ENCODE measurements around the gene GRPEL1. TPM values are rescaled to one million over a fixed set of nuclear protein-coding genes. Genes with fewer than 3 reads are reported as not detected.

GRPEL1 gene
- total and polyA plus RNA-seq, 2 of the 4 experiments (the other 2 are of a cell fraction) = 33.0 to 33.9 TPM

- Histone ChIP-seq H3K4me2 (ENCODE audit: low read depth, low read length) (no peak overlapping the region), H3K4me1 (ENCODE audit: control insufficient read depth, insufficient read depth, low read length) (peaks cover 6% of the 10 kb centered on the region; the same call in 1 of the 2 replicates), H3K14ac (replicated peaks; ENCODE audit: low read depth, low read length) (no peak overlapping the region), H3K9me3 (ENCODE audit: control insufficient read depth, insufficient read depth, low read length) (no peaks in the 10 kb centered on the region; the same call in 1 of the 2 replicates), H4K20me1 (ENCODE audit: insufficient read depth, low read length) (peaks cover 4% of the 10 kb centered on the region; the same call in 1 of the 2 replicates), H3K9ac (ENCODE audit: low read depth, low read length) (no peak overlapping the region), H2BK20ac (ENCODE audit: low read depth, low read length) (no peak overlapping the region), H2AFZ (replicated peaks; ENCODE audit: low read length, poor library complexity) (no peak overlapping the region), H3K56ac (ENCODE audit: extremely low read depth, insufficient read depth, low read length) (no peak overlapping the region), H3K27me3 (ENCODE audit: control insufficient read depth, insufficient read depth, low read length) (peaks cover 16% of the 10 kb centered on the region; the same call in 1 of the 2 replicates), H3K23ac (ENCODE audit: low read depth, low read length) (no peak overlapping the region), H3K36me3 (ENCODE audit: control insufficient read depth, insufficient read depth, low read length) (no peaks in the 10 kb centered on the region), H4K91ac (ENCODE audit: insufficient read depth, low read depth, low read length) (no peak overlapping the region), H3K27ac (ENCODE audit: insufficient read depth, low read length) (no peak overlapping the region), H3K4ac (ENCODE audit: low read depth, low read length) (no peak overlapping the region), H4K8ac (ENCODE audit: low read depth in 2 of 2, low read length in 2 of 2) (no peak overlapping the region), H2AK9ac (replicated peaks; ENCODE audit: low read depth, low read length, poor library complexity) (no peak overlapping the region), H2AK5ac (ENCODE audit: low read depth, low read length) (no peak overlapping the region), H4K5ac (ENCODE audit: low read depth, low read length) (no peak overlapping the region), H3K18ac (ENCODE audit: low read depth, low read length) (no peak overlapping the region), H2BK5ac (ENCODE audit: low read depth, low read length, poor library complexity, severe bottlenecking) (no peak overlapping the region), H3K4me3 (ENCODE audit: insufficient read depth, low read depth, low read length) (no peak overlapping the region), H2BK15ac (ENCODE audit: low read depth, low read length) (no peak overlapping the region), H3K79me1 (ENCODE audit: low read depth in 1 of 2, low read length in 2 of 2) (no peaks in the 10 kb centered on the region), H2BK120ac (ENCODE audit: low read depth, low read length) (no peak overlapping the region), H3K9me1 (ENCODE audit: insufficient read depth, low read length) (peaks cover 7% of the 10 kb centered on the region; the same call in 1 of the 2 replicates)
- dilution Hi-C loops (cut with HindIII; ENCODE audit: low sequenced_read_pairs, unreplicated experiment) = no loop called here
- ATAC-seq (ENCODE audit: low read depth) (no peak), DNase-seq (peak; percentile 7)
- POLR2A ChIA-PET (ENCODE audit: unreplicated experiment) = no interaction called here
- intact Hi-C loops (cut with micrococcal nuclease) = no loop called here
- no peak for TF ChIP-seq POLR2A (IDR thresholded peaks at IDR 0.05; ENCODE audit: low read depth, low read length)
- TF ChIP-seq MAFK (IDR thresholded peaks at IDR 0.05; ENCODE audit: low read depth, low read length) = no peak
- TF ChIP-seq FOS (IDR thresholded peaks at IDR 0.05; ENCODE audit: low read depth, low read length) = no peak
- TF ChIP-seq CHD1 (IDR thresholded peaks at IDR 0.05; ENCODE audit: low read depth, low read length) = no peak
- TF ChIP-seq BHLHE40 (IDR thresholded peaks at IDR 0.05; ENCODE audit: low read depth, low read length) = no peak
- TF ChIP-seq RFX5 (IDR thresholded peaks at IDR 0.05; ENCODE audit: low read depth, low read length) = no peak
- no peak for TF ChIP-seq CEBPB (IDR thresholded peaks at IDR 0.05; ENCODE audit: low read depth, low read length)
- TF ChIP-seq RAD21 (IDR thresholded peaks at IDR 0.05; ENCODE audit: low read length) = no peak
- TF ChIP-seq CTCF (conservative IDR thresholded peaks at IDR 0.05; ENCODE audit: low read depth, low read length) = no peak
- no peak for TF ChIP-seq RCOR1 (IDR thresholded peaks at IDR 0.05; ENCODE audit: insufficient replicate concordance, low read length)
- no peak for TF ChIP-seq USF2 (IDR thresholded peaks at IDR 0.05; ENCODE audit: low read depth, low read length)
- no peak for TF ChIP-seq NFE2L2 (IDR thresholded peaks at IDR 0.05; ENCODE audit: low read depth, low read length)
- no peak for TF ChIP-seq MXI1 (IDR thresholded peaks at IDR 0.05; ENCODE audit: borderline replicate concordance, low read depth, low read length)
- TF ChIP-seq ELK1 (IDR thresholded peaks at IDR 0.05; ENCODE audit: borderline replicate concordance, low read depth, low read length) = no peak
- no TSS peak for BruUV-seq (replicated peaks)
- in situ Hi-C loops (cut with MboI; ENCODE audit: low sequenced_read_pairs) = no loop called here
- CTCF ChIA-PET = no interaction called here
- 0% methylated on average over 1 of the region's 15 CpGs; no CpG with 5 or more reads in 1 of the 2 experiments for WGBS, 2 experiments (ENCODE audit: extremely low coverage in 2 of 2, insufficient read length in 1 of 2)
These were observed 37.4 kb upstream of the GRPEL1 start for GRCh38 chr4:7105276-7105675.

Data from IMR-90 (cell line).